Endodermal cell (in vitro differentiated cells): ENCODE results near the gene NANOS1. TPM values are rescaled to one million over a fixed set of nuclear protein-coding genes. Genes with fewer than 3 reads are reported as not detected.

Source experiments
- DNase-seq: peaks from one replicate; pipeline ENCODE4 v3.0.0-alpha.2; 2017
- H3K27ac ChIP-seq: 2 replicates; pipeline ENCODE4 v1.5.1; 2013; ENCODE audit warnings: mild to moderate bottlenecking, low read depth, low read length, moderate library complexity
- H3K27me3 ChIP-seq: 2 replicates; pipeline ENCODE4 v1.6.1; 2013; ENCODE audit warnings: mild to moderate bottlenecking, low read length, moderate library complexity; ENCODE audit not compliant: insufficient read depth, control insufficient read depth, poor library complexity, severe bottlenecking
- H3K36me3 ChIP-seq: 2 replicates; pipeline ENCODE4 v1.7.0; 2013; ENCODE audit warnings: mild to moderate bottlenecking, low read length, moderate library complexity; ENCODE audit not compliant: control insufficient read depth, insufficient read depth
- H3K4me1 ChIP-seq: one replicate; pipeline ENCODE4 v1.7.0; 2013; ENCODE audit warnings: low read length; ENCODE audit not compliant: control insufficient read depth, insufficient read depth
- H3K4me3 ChIP-seq: 2 replicates; pipeline ENCODE4 v1.5.1; 2013; ENCODE audit warnings: mild to moderate bottlenecking, low read length, moderate library complexity
- H3K9ac ChIP-seq: 2 replicates; pipeline ENCODE4 v1.6.1; 2013; ENCODE audit warnings: mild to moderate bottlenecking, low read length, moderate library complexity; ENCODE audit not compliant: poor library complexity, severe bottlenecking; ENCODE audit errors: extremely low read depth
- H3K9me3 ChIP-seq: 2 replicates; pipeline ENCODE4 v1.6.1; 2013; ENCODE audit warnings: mild to moderate bottlenecking, low read length, moderate library complexity; ENCODE audit not compliant: control insufficient read depth
- H3K27ac Mint-ChIP-seq: 2 replicates; pipeline ENCODE4 v1.8.0; 2020; ENCODE audit warnings: mixed read lengths
- H3K27me3 Mint-ChIP-seq: 2 replicates; pipeline ENCODE4 v1.8.0; 2021; ENCODE audit warnings: mild to moderate bottlenecking, mixed read lengths; ENCODE audit not compliant: insufficient read depth
- H3K36me3 Mint-ChIP-seq: 2 replicates; pipeline ENCODE4 v1.8.0; 2020; ENCODE audit warnings: low read depth, mixed read lengths
- H3K4me1 Mint-ChIP-seq: 2 replicates; pipeline ENCODE4 v1.8.0; 2020; ENCODE audit warnings: mixed read lengths
- H3K4me3 Mint-ChIP-seq: 2 replicates; pipeline ENCODE4 v1.8.0; 2020; ENCODE audit warnings: mild to moderate bottlenecking, moderate library complexity, mixed read lengths
- H3K9me3 Mint-ChIP-seq: 2 replicates; pipeline ENCODE4 v1.8.0; 2020; ENCODE audit warnings: mild to moderate bottlenecking, mixed read lengths
- CTCF ChIP-seq: fragments of 200-600 bp; sonication (generic); conservative IDR thresholded peaks from 2 replicates; pipeline ENCODE4 v1.5.0; 2021; ENCODE audit warnings: antibody characterized with exemption, mild to moderate bottlenecking
- WGBS, 2 experiments: methylation state at CpG; one replicate each; pipeline versions ENCODE4 v1.1.5 to v1.1.7; 2013; ENCODE audit warnings: missing lambda C conversion rate in 2 of 2, mixed read lengths in 1 of 2; ENCODE audit not compliant: insufficient coverage in 1 of 2, insufficient read length in 1 of 2; 5-methylcytosine and 5-hydroxymethylcytosine counted together
- total RNA-seq, 2 donors: library from RNA; stranded (reverse); fragmentation: NEBNext Ultra II Directional in 1 of 2; extraction: Animal tissue kit (Norgen Biotek cat#: 25700) in 1 of 2; gene quantifications; 2 replicates in 1 of 2; 3 replicates in 1 of 2; pipeline ENCODE4 v1.2.1, GENCODE V29; 2021

Gene NANOS1
- total RNA-seq, 2 donors from 2014 or later: 0.71 to 1.7 TPM

DNA sequence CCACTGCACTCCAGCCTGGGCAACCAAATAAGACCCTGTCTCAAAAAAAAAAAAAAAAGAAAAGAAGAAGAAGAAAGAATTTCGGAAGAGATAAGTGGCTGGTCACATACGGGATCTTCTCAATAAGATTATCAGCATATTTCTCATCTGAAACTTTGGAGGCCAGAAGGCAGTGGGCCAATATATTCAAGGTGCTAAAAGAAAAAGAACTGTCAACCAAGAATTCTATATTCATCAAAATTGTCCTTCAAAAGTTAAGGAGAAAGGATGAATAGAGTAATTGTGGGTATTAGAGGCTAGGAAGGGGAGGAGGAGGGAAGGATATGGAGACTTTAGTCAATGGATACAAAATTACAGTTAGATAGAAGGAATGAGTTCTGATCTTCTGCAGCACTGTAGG, 43.9 kb upstream of the NANOS1 start:
- H3K36me3 ChIP-seq: no peaks in the 10 kb centered on the region
- no peaks in the 10 kb centered on the region for H3K4me1 ChIP-seq
- H3K4me3 Mint-ChIP-seq: no peak overlapping the region
- H3K36me3 Mint-ChIP-seq: no peaks in the 10 kb centered on the region
- no peak overlapping the region for H3K27ac Mint-ChIP-seq
- peaks cover 11% of the 10 kb centered on the region for H3K9me3 ChIP-seq
- H3K9me3 Mint-ChIP-seq: peaks cover 22% of the 10 kb centered on the region
- no peak overlapping the region for H3K9ac ChIP-seq
- H3K4me3 ChIP-seq: no peak overlapping the region
- no peak overlapping the region for H3K27ac ChIP-seq
- H3K27me3 ChIP-seq: no peaks in the 10 kb centered on the region
- 84% methylated on average over 2 of the region's 2 CpGs; no CpG with 5 or more reads in 1 of the 2 experiments for WGBS, 2 experiments
- TF ChIP-seq CTCF: no peak
- H3K27me3 Mint-ChIP-seq: no peaks in the 10 kb centered on the region
- no peak for DNase-seq
- H3K4me1 Mint-ChIP-seq: peaks cover 4% of the 10 kb centered on the region

DNA sequence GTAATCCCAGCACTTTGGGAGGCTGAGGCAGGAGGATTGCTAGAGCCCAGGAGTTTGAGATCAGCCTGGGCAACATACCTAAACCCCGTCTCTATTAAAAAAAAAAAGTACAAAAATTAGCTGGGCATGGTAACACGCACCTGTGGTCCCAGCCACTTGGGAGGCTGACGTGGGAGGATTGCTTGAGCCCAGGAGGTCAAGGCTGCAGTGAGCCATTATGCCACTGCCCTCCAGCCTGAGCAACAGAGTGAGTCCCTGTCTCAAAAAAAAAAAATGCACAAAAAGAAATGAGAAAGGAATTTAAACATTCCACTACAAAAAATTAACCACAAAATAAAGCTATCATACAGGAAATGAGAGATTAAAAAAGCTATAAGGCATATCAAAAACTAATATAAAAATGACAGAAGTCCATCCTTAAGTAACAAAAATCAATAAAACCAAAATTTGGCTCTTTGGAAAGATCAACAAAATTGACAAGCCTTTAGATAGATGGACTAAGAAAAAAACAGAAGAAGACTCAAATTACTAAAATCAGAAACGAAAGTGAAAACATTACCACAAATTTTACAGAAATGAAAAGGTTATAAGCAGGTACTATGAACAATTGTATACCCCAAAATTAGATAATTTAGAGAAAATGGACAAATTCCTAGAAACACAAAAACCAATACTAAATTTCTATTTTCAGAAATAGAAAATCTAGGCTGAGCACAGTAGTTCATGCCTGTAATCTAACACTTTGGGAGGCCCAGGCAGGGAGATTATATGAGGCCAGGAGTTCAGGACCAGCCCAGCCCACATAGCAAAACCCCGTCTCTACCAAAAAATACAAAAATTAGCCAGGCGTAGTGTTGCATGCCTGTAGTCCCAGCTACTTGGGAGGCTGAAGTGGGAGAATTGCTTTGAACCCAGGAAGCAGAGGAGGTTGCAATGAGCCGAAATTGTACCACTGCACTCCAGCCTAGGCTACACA, 42.4 kb upstream of the NANOS1 start:
- WGBS, 2 experiments: 86 to 92% methylated on average over 2 to 7 of the region's 7 CpGs
- Mint-ChIP-seq H3K27ac (no peak overlapping the region), H3K4me3 (no peak overlapping the region), H3K9me3 (peaks cover 22% of the 10 kb centered on the region), H3K27me3 (no peaks in the 10 kb centered on the region), H3K4me1 (peaks cover 4% of the 10 kb centered on the region), H3K36me3 (no peaks in the 10 kb centered on the region)
- Histone ChIP-seq H3K9ac (no peak overlapping the region), H3K9me3 (peaks cover 11% of the 10 kb centered on the region), H3K36me3 (no peaks in the 10 kb centered on the region), H3K27me3 (no peaks in the 10 kb centered on the region), H3K4me1 (no peaks in the 10 kb centered on the region), H3K4me3 (no peak overlapping the region), H3K27ac (no peak overlapping the region)
- no peak for TF ChIP-seq CTCF
- no peak for DNase-seq

- Mint-ChIP-seq H3K27me3 (no peaks in the 10 kb centered on the region), H3K4me3 (no peak overlapping the region), H3K27ac (no peak overlapping the region), H3K36me3 (no peaks in the 10 kb centered on the region), H3K9me3 (peaks cover 8% of the 10 kb centered on the region), H3K4me1 (no peaks in the 10 kb centered on the region)
- WGBS, 2 experiments: no CpG with 5 or more reads among the region's 1 CpG
- no peak for DNase-seq
- Histone ChIP-seq H3K4me3 (no peak overlapping the region), H3K9ac (no peak overlapping the region), H3K9me3 (peaks cover 5% of the 10 kb centered on the region), H3K27me3 (no peaks in the 10 kb centered on the region), H3K4me1 (no peaks in the 10 kb centered on the region), H3K27ac (no peak overlapping the region), H3K36me3 (no peaks in the 10 kb centered on the region)
- TF ChIP-seq CTCF: no peak
Observed at GRCh38 chr10:118990326-118990725, 39.2 kb upstream of the NANOS1 start.
